ENCODE results near the gene KRTAP10-12. TPM values are rescaled to one million over a fixed set of nuclear protein-coding genes. Genes with fewer than 3 reads are reported as not detected.
"Not testable (repeated sequence)": the region's sequence is repeated elsewhere in the genome, so short reads cannot be mapped to it uniquely, and the experiment has no call there.

The KRTAP10-12 gene, protein sequence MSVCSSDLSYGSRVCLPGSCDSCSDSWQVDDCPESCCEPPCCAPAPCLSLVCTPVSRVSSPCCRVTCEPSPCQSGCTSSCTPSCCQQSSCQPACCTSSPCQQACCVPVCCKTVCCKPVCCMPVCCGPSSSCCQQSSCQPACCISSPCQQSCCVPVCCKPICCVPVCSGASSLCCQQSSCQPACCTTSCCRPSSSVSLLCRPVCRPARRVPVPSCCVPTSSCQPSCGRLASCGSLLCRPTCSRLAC
- total RNA-seq (2014; rRNA removed; shearing (Covaris generic)), result not detected in 2 replicates

DNA sequence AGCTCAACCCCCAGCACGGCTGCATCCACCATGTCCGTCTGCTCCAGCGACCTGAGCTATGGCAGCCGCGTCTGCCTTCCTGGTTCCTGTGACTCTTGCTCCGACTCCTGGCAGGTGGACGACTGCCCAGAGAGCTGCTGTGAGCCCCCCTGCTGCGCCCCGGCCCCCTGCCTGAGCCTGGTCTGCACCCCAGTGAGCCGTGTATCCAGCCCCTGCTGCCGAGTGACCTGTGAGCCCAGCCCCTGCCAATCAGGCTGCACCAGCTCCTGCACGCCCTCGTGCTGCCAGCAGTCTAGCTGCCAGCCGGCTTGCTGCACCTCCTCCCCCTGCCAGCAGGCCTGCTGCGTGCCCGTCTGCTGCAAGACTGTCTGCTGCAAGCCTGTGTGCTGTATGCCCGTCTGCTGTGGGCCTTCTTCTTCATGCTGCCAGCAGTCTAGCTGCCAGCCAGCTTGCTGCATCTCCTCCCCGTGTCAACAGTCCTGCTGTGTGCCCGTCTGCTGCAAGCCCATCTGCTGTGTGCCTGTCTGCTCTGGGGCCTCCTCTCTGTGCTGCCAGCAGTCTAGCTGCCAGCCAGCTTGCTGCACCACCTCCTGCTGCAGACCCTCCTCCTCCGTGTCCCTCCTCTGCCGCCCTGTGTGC lies at the start of gene KRTAP10-12:
KRTAP10-12 (plus strand) TSS at position 1 of the 639 bp plus-strand sequence; CDS start at position 31, 30 bp downstream.
- H3K36me3 ChIP-seq (replicated peaks; ENCODE audit: control insufficient read depth, insufficient read depth, low read length), result not testable (repeated sequence)
- Histone ChIP-seq H3K27me3 (ENCODE audit: control insufficient read depth, insufficient read depth, low read length) (peaks cover 14% of the 10 kb centered on the region; the same call in 1 of the 2 replicates), H3K4me3 (ENCODE audit: insufficient read depth, low read depth, low read length) (peak within 1 kb of the TSS; percentile 17; the same call in 1 of the 2 replicates)
- peak; percentile 32 for DNase-seq

DNA sequence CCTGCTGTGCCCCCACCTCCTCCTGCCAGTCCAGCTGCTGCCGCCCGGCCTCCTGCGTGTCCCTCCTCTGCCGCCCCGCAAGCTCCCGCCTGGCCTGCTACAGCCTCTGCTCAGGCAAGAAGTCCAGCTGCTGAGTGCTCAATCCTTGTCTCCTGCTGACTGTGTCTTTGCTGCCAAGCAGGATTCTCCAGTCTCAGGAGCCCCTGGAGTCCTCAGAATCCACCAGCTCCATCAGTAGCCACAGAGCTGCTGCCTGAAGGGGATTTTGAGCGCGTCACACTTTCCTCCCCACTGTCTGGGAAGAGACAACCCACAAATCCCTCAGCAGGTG lies 49.8 kb upstream of the KRTAP10-12 start:
- Histone ChIP-seq H3K4me3 (ENCODE audit: insufficient read depth, low read depth, low read length) (no peak overlapping the region), H3K36me3 (replicated peaks; ENCODE audit: control insufficient read depth, insufficient read depth, low read length) (no peaks in the 10 kb centered on the region), H3K27me3 (ENCODE audit: control insufficient read depth, insufficient read depth, low read length) (no peaks in the 10 kb centered on the region)
- peak; percentile 57 for DNase-seq

DNA sequence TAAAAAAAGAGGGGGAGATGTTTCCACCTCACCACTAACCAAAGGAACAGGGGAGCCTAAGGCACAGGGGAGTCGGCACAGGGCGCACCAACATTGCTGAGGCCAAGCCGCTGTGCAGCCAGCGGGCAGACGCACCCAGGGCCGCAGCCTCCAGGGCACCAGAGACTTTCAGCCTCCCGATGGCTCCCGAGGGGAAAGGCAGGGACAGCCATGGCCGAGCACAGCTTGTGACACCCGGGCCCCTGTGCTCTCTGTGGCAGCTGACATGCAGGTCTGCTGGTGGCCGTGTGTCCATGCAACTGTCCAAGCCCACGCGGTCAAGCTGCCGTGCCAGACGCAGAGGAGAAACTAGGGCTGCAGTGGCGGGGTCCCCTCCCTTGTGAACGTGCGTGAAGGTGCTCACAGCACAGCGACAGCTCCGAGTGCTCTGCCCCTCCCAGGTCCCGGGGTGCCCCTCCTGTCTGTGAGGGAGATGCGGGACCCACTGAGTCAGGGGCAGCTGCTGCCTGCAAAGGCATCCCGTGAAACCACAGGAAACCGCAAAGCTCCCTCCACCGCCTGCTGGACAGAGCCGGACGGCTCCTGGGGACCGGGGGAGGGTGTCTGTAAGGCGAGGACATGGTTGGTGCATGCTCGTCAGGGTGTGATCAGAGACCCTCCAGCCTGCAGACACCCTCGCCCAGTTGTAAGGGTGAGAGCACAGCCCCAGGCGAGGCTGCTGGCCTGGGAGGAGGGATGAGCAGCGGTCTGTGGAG lies 48.2 kb upstream of the KRTAP10-12 start:
- Histone ChIP-seq H3K4me3 (ENCODE audit: insufficient read depth, low read depth, low read length) (no peak overlapping the region), H3K27me3 (ENCODE audit: control insufficient read depth, insufficient read depth, low read length) (no peaks in the 10 kb centered on the region), H3K36me3 (replicated peaks; ENCODE audit: control insufficient read depth, insufficient read depth, low read length) (no peaks in the 10 kb centered on the region)
- DNase-seq, result peak; percentile 61

DNA sequence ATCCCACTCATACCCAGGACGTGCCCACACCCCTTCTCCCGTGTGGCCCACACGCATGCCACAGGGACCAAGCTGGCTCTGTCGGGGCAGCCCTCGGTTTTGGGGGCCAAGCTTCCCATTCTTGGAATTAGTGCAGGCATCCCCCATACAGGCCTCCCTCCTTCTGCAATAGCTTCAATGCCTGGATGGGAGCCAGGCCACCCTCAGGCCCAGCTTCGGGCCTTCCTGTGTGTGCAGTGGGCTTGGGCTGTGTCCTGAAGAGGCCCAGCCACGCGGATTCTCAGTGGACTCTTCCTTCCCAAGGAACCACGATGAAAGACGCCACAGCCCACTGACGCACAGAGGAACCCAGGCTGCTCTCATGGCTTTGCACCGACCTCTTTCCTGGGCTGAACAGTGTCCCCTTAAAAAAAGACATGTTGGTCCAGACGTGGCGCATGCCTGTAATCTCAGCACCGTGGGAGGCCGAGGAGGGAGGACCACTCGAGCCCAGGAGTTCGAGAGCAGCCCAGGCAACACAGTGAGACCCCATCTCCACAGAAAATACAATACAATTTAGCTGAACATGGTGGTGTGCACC lies 47.4 kb upstream of the KRTAP10-12 start:
- H3K36me3 ChIP-seq (replicated peaks; ENCODE audit: control insufficient read depth, insufficient read depth, low read length), result no peaks in the 10 kb centered on the region
- DNase-seq, result no peak
- no peak overlapping the region for H3K4me3 ChIP-seq (ENCODE audit: insufficient read depth, low read depth, low read length)
- H3K27me3 ChIP-seq (ENCODE audit: control insufficient read depth, insufficient read depth, low read length), result no peaks in the 10 kb centered on the region

DNA sequence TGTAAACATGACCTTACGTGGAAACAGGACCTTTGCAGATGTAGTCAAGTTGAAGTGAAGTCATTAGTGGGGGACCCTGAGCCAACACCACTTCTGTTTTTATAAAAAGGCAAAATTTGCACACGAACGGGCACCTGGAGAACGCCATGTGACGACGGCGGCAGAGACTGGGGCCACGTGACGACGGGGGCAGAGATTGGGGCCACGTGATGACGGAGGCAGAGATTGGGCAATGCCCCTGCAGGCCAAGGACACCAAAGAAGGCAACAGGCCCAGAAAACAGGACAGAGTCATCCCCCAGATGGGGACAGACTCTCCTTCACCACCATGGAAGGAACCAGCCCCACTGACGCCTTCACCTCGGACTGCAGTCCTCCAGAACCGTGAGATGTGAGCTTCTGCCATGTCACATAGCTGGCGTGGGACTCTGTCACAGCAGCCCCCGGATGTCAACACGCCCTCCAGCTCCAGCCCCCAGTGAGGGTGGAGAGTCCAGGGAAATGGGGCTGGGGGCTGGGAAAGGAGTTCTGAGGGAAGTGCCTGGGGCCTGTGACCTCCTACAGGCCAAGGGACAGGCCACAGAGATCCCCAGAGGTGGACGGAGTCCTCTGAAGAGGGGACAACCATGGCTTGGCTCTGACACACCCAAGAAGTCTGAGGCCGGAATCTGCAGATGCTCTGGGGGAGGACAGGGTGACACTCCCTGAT lies 46.6 kb upstream of the KRTAP10-12 start:
- DNase-seq, result no peak
- H3K27me3 ChIP-seq (ENCODE audit: control insufficient read depth, insufficient read depth, low read length), result no peaks in the 10 kb centered on the region
- H3K36me3 ChIP-seq (replicated peaks; ENCODE audit: control insufficient read depth, insufficient read depth, low read length), result no peaks in the 10 kb centered on the region
- H3K4me3 ChIP-seq (ENCODE audit: insufficient read depth, low read depth, low read length), result no peak overlapping the region

DNA sequence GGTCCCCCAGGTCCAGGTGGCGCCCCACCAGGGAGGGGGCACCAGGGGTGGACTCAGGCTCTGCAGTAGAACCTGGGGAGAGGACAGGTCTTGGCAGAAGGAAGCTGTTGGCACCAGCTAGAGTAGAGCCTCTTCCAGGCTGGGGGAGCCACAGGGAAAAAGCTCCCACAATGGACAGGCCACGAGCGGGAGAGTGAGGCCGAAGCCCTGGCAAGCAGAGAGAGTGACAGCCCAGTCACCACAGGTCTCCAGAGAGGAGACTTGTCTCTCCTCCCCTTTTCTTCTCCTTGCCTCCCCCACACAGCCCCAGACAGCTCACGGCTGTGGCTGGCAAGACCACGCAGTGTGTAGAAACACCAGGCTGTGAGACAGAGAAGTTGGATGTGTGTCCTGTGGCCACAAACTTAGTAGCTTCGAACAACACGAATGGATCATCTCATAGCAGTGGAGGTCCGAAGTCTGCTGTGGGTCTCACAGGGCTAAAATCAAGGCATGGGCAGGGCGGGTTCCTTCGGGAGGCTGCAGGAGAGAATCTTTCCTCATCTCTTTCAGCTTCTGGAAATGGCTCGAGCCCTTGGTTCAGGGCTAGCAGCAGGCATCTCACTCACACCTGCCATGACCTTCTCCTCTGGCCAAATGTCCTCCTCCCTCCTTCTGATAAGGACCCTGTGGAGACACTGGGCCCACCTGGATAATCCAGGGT lies 45.8 kb upstream of the KRTAP10-12 start:
- Histone ChIP-seq H3K36me3 (replicated peaks; ENCODE audit: control insufficient read depth, insufficient read depth, low read length) (no peaks in the 10 kb centered on the region), H3K4me3 (ENCODE audit: insufficient read depth, low read depth, low read length) (no peak overlapping the region), H3K27me3 (ENCODE audit: control insufficient read depth, insufficient read depth, low read length) (no peaks in the 10 kb centered on the region)
- no peak for DNase-seq

DNA sequence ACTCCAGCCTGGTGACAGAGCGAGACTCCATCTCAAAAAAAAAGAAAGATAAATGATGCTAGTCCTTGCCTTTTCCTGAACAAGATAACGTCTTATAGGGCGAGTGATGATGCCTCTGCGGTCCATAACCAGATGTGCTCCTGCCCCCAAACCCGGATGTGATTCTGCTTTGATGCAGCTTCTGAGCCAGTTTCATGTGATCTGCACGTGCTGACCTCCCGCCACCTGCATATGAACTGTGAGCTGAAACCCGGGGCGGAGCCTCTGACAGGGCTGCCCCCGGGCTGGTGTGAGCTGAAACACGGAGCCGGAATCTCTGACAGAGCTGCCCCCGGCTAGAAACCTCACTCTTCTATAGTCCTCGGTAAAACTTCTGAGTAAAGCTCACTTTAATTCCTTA lies 43.8 kb upstream of the KRTAP10-12 start:
- H3K27me3 ChIP-seq (ENCODE audit: control insufficient read depth, insufficient read depth, low read length), result no peaks in the 10 kb centered on the region
- no peak overlapping the region for H3K4me3 ChIP-seq (ENCODE audit: insufficient read depth, low read depth, low read length)
- peak; percentile 76 for DNase-seq
- H3K36me3 ChIP-seq (replicated peaks; ENCODE audit: control insufficient read depth, insufficient read depth, low read length), result no peaks in the 10 kb centered on the region

DNA sequence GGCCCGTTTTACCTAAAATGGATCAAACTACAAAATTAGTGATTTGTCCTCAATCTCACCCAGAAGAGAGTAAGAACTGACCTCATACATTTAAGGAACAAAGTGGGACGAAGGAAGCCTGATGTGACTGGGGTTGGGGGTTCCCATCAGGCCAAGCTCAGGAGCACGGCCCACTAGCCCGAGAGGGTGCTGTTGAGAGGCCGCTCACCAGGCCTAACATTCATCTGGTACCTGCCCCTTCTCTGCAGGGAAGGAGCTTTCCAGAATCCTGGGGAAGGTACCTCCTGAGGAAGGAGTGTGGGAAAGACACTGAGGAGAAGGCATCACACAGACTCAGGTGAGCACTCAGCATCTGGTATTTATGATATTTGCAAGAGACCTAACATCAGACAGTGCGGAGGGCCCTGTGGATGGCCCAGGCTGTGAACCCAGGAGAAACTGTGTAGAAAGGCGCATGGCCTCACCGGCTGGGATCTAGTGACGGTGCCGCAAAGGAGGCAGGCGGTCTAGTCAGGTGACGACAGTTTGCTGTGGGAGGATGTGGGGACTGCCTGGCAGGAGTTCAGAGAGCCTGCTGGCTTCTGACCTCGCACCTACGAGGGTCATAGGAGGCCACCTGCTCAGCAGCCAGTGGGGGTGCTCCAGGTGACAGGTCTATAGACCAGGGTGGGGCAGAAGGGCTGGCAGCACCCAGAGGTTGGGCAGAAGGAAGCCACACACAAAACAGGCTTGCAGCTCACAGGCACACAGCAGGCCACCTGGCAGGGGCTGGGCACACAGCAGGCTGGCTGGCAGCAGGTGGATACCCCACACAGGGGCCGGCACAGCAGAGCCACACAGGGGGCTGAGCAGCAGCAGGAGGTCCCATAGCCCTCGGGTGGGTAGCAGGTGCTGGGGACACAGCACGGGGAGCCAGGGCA lies 43.1 kb upstream of the KRTAP10-12 start:
- Histone ChIP-seq H3K36me3 (replicated peaks; ENCODE audit: control insufficient read depth, insufficient read depth, low read length) (no peaks in the 10 kb centered on the region), H3K27me3 (ENCODE audit: control insufficient read depth, insufficient read depth, low read length) (no peaks in the 10 kb centered on the region), H3K4me3 (ENCODE audit: insufficient read depth, low read depth, low read length) (no peak overlapping the region)
- DNase-seq, result no peak

DNA sequence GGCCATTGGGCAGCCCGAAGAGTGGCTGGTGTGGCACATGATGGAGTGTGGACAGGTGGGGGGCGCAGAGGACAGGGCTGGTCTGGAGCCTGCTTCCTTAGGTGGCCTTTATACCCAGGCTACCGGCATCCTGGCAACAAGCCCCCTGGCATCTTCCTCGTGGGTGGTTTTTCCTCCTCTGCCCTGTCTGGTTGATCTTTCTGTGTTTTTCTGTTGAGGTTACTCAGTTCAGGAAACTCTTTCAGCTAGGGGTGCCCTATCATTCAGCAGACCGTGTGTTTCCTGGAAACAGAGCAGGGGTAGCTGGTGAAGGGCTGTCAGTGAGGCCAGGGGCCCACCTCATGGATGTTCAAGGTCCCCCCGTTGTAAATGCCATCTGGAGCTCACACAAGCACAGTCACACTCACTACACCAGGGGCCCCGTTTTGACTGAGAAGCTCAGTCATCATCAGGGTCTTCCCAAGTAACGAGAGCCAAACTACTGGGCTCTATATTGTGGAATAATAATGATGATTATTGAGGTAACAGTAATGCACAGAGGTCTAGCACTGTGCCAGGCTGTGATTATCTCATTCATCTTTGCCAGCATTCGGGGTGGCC lies 42.3 kb upstream of the KRTAP10-12 start, which contains the start of gene KRTAP12-4:
KRTAP12-4 (minus strand) TSS at position 84 of the 600 bp plus-strand sequence; CDS start at position 39, 45 bp downstream.
- H3K4me3 ChIP-seq (ENCODE audit: insufficient read depth, low read depth, low read length), result no peak within 1 kb of the TSS
- no peaks in the 10 kb centered on the region for H3K36me3 ChIP-seq (replicated peaks; ENCODE audit: control insufficient read depth, insufficient read depth, low read length)
- DNase-seq, result no peak
- H3K27me3 ChIP-seq (ENCODE audit: control insufficient read depth, insufficient read depth, low read length), result no peaks in the 10 kb centered on the region

DNA sequence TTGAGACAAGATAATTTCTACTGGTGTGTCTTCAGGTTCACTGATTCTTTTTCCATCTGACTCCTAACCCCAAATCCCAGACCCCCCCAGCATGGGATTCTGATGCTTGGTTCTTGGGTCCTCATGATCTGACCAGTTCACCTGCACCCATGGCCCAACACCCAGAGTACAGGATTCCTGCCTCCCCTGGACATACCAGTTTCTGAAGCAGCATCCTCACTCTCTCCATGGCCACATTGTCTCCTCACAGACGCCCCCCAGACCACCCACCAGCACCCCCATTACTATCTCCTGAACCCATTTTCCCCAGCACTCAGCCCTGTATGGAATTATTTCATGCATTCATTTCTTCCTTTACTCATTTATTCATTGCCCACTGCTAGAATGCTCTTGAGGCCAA lies 40.1 kb upstream of the KRTAP10-12 start:
- Histone ChIP-seq H3K27me3 (ENCODE audit: control insufficient read depth, insufficient read depth, low read length) (no peaks in the 10 kb centered on the region), H3K36me3 (replicated peaks; ENCODE audit: control insufficient read depth, insufficient read depth, low read length) (no peaks in the 10 kb centered on the region), H3K4me3 (ENCODE audit: insufficient read depth, low read depth, low read length) (no peak overlapping the region)
- DNase-seq, result no peak

DNA sequence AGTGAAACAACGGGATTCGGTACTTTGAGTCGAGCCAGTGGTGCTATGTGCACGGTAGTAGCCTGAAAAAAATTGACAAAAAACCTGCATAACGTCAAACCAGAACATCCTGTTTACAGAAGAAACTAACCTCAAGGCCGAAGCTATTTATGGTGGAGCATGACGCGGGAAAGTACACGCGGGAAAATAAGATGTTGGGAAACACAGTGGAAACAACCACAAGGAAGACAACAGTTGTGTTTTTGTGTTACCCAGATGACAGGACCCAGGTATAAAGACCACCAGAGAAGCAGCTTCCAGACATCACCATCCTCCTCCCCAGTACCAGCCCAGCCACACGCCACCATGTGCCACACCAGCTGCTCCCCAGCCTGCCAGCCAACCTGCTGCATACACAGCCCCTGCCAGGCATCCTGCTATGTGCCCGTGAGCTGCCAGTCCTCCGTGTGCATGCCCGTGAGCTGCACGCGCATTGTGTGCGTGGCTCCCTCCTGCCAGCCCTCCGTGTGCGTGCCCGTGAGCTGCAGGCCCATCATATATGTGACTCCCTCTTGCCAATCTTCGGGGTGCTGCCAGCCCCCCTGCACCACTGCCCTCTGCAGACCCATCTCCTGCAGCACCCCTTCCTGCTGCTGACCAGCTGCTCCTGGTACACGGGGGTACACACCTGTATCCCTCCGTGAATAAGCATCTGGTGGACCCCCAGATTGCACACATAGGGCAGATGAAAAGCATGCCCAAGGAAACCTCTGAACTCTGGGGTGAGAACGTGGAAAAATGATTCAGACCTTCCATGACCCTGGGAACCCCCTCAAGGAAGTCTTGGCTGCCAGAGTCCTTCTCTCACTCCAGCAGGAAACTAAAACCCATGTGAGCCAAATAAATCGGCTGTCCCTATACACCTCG lies 39.1 kb upstream of the KRTAP10-12 start, which contains the start of gene KRTAP12-3:
KRTAP12-3 (plus strand) TSS at position 298 of the 906 bp plus-strand sequence; CDS start at position 346, 48 bp downstream.
- no peak for DNase-seq
- no peaks in the 10 kb centered on the region for H3K36me3 ChIP-seq (replicated peaks; ENCODE audit: control insufficient read depth, insufficient read depth, low read length)

DNA sequence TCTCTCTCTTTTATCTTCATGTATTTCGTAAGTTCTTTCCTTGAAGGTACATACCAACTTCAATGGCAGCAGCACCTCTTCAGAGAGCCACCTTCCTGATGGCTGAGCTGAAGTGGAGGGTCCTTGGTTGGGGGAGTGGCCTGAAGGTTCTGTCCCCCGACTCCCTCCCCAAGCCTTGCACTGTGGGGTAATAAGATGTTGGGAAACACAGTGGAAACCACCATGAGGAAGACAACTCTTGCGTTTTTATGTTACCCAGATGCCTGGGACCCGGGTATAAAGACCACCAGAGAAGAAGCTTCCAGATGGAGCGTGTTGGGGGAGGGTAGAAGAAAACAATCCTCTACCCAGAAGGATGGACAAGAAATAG lies 38.4 kb upstream of the KRTAP10-12 start:
- no peaks in the 10 kb centered on the region for H3K36me3 ChIP-seq (replicated peaks; ENCODE audit: control insufficient read depth, insufficient read depth, low read length)

More for the DNA sequence above, 39.1 kb upstream of the KRTAP10-12 start, which contains the start of gene KRTAP12-3:
- H3K4me3 ChIP-seq (ENCODE audit: insufficient read depth, low read depth, low read length), result no peak within 1 kb of the TSS
- H3K27me3 ChIP-seq (ENCODE audit: control insufficient read depth, insufficient read depth, low read length), result no peaks in the 10 kb centered on the region

More for the DNA sequence above, 38.4 kb upstream of the KRTAP10-12 start:
- Histone ChIP-seq H3K4me3 (ENCODE audit: insufficient read depth, low read depth, low read length) (no peak overlapping the region), H3K27me3 (ENCODE audit: control insufficient read depth, insufficient read depth, low read length) (no peaks in the 10 kb centered on the region)
- no peak for DNase-seq
